HTR-8/SVneo (cell line): ENCODE results near the gene GRHL1.
A peak's percentile ranks its signal among the peaks of the same experiment; 100 is the strongest.
"Not testable (repeated sequence)": the region's sequence is repeated elsewhere in the genome, so short reads cannot be mapped to it uniquely, and the experiment has no call there.

Experiments
- DNase-seq: peaks from one replicate; pipeline ENCODE4 v3.0.0; 2011; ENCODE audit warnings: low spot score, mixed read lengths; ENCODE audit not compliant: insufficient read length
- FAIRE-seq: peaks from 2 replicates; lab custom pipeline; 2011; peaks lifted over from hg19 to GRCh38; lab: Jason Lieb, UNC

Gene GRHL1

GRCh38 chr2:9951522-9952285, at the start of gene GRHL1:
Gene GRHL1, plus strand, starts transcription at chr2:9951693. Its CDS starts 141 bp downstream, at chr2:9951834.
- DNase-seq (peak; percentile 95), FAIRE-seq (no peak)

DNA sequence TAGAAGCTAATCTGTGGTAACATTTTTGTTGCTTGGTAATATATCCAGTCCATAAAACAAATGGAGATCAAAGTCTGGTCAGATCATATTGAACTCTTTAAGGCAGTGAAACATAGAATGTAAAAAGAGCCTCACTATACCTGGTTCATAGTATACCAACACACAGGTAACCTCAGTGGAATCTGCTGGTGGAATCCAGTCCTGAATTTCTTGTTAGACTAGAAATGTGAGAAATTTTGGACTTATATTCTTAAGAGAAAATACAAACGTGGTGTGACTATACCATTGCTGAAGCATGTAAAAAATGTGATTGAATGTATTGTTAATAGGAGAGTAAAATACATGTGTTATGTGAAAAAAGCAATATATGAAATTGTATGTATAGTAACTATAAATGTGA, 46.1 kb upstream of the GRHL1 start:
- FAIRE-seq: no peak
- no peak for DNase-seq

DNA sequence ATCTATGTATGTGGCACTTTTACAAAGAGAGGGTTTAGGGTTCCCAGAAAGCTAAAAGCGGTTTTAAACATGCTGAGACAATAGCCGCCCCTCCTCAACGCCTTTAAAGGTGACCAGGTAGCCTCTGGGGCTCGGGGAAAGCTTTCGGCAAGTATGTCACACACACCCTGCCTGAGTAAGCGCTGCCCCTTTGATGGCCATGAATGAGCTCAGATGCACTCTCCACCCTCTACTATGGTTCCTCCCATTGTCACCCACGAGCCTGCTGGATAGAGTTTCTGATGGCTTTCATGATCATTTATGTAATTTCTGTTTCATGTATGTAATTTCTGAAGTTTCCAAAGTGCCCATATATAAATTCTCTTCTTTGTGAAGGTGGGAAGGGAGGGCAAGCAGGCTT, 44.1 kb upstream of the GRHL1 start:
- no peak for FAIRE-seq
- no peak for DNase-seq

GRCh38 chr2:9908639-9909038, 42.9 kb upstream of the GRHL1 start:
- FAIRE-seq: no peak
- no peak for DNase-seq

DNA sequence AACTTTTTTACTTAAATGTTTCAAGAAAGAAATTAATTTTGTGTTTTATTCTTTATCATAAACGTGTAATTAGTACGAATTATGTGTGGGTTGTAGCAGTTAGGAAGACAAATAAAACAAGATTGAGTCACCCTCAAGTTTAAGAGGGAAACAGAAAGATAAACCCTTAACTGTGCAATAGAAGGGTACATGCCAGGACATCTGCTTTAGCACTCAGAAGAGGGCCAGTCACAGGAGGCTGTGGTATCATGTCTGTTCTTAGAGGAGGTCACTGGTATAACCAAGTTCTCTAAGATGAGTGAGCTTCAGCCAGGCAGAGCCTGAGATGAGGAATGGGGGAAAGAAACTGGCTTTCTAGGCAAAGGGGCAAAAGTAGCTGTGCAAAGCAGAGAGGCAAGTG, 42.4 kb upstream of the GRHL1 start:
- FAIRE-seq (no peak), DNase-seq (no peak)

- FAIRE-seq: no peak
These were observed 40.8 kb upstream of the GRHL1 start for GRCh38 chr2:9910699-9911098.

DNA sequence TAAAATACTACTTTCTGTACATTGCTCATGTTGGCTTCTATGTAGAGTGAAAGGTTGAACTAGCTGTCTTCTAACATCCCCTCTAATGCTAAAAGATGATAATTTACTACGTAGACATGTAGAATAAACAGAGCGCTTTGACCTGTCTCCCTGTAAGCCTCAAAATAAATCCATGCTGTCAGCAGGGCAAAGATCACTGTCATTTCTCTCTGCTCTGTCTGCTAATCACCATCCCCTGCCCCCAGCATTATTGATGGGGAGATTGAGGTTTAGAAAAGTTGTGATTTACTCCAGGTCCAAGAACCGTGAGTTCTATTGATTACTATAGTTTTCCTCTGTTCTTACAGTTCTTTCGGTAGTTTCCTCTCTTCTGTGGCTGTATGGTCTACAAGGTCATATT, 39.0 kb upstream of the GRHL1 start:
- no peak for FAIRE-seq

More at GRCh38 chr2:9910699-9911098, 40.8 kb upstream of the GRHL1 start:
- DNase-seq: no peak

DNA sequence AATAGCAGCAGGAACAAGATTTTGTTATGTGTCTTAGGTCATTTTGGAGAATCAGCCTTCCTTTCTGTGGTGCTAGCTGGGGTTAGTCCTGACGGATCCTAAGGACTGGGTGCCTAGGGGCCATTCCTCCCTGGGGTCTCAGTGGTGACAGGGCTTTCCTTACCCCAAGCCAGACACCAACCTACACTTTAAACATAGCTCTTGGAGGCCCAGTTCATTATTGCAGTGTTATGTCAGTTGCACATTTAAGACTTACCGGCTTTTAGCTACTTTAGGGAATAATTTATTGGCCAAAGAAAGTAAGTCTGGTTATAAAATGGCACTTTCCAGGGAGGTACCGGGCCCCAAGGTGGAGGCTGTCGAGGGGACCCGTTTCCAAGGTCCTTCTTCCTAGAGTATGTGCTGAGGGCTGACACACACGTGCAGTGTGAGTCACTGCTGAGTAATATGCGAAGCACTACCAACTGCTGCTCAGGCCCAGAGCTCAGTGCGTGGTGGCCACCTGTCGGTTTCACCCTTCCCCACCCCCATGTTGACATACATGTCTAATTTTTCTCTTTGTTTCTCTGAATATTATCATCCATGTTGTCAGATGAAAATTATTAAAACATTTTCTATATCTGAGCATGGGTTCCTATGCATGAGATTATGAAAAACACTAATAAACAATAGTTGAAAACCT, 37.0 kb upstream of the GRHL1 start:
- DNase-seq: peak; percentile 78
- FAIRE-seq: peak; percentile 80

More for the DNA sequence above, 39.0 kb upstream of the GRHL1 start:
- no peak for DNase-seq

GRCh38 chr2:9918275-9918674, 33.2 kb upstream of the GRHL1 start:
- FAIRE-seq: no peak
- no peak for DNase-seq

DNA sequence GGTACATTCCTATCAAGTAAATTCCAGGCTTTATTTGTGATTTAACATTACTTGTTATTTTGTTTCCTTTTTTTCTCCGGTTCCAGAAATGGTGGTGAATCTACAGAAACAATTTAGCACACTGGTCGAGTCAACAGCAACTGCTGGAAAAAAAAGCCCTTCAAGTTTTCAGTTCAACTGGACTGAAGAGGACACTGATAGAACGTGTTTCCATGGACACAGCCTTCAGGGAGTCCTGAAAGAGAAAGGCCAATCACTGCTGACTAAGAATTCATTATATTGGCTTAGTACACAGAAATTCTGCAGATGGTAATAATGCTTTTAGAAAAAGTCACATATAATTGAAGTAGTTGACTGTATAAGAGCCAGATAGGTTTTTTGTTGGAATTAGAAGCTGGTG, 32.0 kb upstream of the GRHL1 start:
- FAIRE-seq (no peak), DNase-seq (no peak)

- DNase-seq, FAIRE-seq: not testable (repeated sequence)
These were observed 24.5 kb upstream of the GRHL1 start for GRCh38 chr2:9927020-9927419.

DNA sequence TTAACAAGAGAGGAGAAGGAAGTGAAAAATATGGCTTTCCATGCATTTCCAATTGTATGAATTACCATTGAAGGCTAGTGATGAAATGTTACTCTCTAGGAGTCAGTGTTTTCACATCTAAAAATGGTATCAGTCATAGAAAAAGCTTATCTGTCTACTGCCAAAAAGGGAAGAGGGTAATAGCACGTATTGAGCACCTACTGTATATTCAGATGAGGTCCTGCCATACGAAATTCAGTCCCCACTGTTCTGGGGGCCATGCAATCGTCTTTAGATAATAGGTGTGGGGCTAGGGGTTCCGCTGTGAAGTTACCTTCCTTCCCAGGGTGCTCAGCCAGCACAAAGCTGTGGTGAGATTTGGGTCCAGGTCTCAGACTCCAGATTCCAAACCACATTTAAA, 14.2 kb upstream of the GRHL1 start:
- FAIRE-seq: no peak
- no peak for DNase-seq

DNA sequence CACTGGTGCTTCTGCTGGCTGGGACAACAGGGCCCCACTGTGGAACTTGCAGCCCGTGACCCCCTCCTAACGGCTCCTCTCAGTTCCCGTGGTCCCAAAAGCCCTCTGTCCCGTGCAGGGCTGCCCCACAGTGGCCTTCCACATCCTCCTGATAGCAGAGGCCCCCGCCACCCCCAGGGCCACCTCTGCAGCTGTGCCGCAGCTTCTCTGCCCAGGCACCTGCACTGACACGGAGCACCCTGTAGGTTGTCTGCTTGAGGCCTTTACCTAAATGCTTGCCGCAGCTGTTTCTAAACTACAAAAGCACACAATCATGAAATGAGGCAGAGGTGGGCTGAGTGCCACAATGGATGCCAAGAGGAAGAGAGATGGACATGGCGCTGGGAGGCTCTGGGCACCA, 13.5 kb upstream of the GRHL1 start:
- DNase-seq (no peak), FAIRE-seq (no peak)

- no peak for FAIRE-seq
- no peak for DNase-seq
These were observed 11.7 kb upstream of the GRHL1 start for GRCh38 chr2:9939587-9940485.

GRCh38 chr2:9941196-9941995, 10.1 kb upstream of the GRHL1 start:
- FAIRE-seq (no peak), DNase-seq (peak; percentile 48)

DNA sequence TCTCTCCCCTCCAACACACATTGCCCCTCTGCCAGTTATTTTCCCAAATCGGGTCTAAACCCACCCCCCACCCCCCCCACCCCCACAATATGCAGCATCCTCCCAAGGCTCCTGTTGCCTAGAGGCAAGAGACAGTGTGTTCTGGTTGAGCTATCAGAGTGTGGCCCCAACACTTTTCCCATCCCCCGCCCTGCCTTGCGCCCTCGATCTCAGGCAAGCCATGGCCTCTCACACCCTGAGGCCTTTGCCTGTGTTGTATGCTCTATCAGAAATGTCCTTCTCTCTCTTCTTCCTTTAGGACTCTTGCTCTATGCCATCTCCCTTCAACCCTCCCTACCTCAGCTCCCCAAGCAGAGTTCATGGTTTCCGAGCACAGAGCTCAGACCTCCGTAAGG, 9.5 kb upstream of the GRHL1 start:
- no peak for FAIRE-seq

DNA sequence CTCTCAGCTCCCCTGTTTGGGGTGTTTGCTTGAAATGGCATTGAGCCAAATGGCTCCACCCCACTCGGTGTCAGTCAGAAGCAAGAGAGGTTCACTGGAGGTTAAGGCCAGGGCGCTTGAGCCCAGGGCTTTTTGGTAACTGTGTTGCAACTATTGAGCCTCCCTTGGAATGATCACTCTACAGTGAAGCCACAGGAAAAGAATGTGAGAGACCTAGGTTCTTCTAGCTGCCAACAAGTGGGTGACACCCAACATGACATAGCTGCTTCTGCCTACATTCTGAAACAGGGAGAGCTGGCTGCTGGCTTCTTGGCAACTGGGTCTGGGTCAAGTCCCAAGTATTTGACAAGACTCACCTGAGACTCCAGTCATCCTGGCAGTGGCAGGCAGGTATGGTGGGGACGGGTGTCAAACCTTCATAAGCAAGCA, 7.1 kb upstream of the GRHL1 start:
- FAIRE-seq: no peak
- no peak for DNase-seq

More for the DNA sequence above, 9.5 kb upstream of the GRHL1 start:
- DNase-seq: no peak

DNA sequence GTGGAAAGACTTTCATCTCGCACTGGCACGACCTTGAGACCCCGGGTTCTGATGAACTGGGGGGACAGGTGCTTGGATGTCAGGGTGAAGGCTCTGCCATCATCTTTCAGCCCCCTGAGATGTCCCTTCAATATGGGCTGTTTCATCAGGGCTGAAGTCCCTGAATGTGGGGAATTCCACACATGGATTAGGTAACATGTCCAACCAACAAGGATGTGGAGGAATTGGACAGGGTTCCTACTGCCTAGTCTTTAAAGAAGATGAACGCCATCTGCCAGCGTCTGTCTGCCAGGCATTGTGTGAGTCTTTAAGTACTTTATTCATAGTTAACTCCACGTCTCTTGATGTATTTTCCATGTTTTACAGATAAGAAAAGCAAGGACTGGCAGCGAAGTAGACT, 5.9 kb upstream of the GRHL1 start:
- FAIRE-seq (no peak), DNase-seq (no peak)

- no peak for DNase-seq
- no peak for FAIRE-seq
These were observed 5.4 kb upstream of the GRHL1 start for GRCh38 chr2:9946076-9946475.

DNA sequence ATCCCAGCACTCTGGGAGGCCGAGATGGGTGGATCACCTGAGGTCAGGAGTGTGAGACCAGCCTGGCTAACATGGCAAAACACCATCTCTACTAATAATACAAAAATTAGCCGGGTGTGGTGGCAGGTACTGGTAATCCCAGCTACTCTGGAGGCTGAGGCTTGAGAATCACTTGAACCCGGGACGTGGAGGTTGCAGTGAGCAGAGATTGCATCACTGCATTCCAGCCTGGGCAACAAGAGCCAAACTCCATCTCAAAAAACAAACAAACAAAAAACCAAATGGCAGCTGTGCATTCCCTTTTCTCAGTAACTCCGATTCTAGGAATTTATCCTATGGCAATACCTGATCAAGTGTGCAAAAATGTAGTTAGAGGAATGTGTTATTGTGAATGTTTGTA, 4.7 kb upstream of the GRHL1 start:
- no peak for FAIRE-seq
- DNase-seq: no peak
